8988T (cell line): ENCODE data around the gene RALGPS1.
"Not testable (repeated sequence)": the region's sequence is repeated elsewhere in the genome, so short reads cannot be mapped to it uniquely, and the experiment has no call there.

Experiments
- DNase-seq: peaks from one replicate; pipeline ENCODE4 v3.0.0; 2011

The RALGPS1 gene

DNA sequence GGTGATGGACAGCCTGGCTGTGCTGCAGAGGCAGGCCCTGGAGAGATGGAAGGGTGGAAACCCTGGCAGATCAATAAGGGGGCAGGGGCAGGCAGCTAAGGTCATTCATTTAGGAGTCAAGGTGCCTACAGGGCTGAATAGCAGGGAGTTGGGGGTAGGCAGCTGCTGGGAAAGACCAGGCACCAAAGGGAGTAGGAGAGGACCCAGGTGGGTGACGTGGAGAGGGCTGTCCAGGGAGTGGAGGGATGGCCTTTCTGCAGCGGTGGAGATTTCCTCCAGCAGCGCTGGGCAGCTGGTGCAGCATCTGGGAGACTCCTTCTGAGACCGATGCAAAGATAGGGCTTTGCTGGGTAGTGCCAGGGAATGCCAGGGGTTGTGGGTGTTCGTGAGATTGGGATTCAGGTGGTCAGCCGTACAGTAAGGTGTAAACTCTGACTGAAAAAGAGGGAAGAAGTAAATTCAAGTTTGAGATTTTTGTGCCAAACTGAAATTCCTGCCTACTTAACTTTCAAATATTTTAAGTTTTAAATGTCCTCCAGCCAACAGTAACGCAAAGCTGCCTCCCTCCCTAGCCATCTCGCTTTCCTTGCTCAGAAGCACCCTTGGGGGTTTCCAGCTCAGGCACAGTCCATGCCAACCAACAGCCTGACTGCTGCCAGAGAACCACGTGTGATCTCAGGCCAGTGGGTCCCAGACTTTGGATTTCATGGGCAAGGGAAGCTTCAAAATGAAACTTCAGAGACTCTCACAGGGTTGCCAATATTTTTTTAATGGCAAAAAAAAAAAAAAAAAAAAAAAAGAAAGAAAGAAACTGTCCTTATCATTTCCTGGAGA is 226.5 kb downstream of the RALGPS1 start:
- no peak for DNase-seq

DNA sequence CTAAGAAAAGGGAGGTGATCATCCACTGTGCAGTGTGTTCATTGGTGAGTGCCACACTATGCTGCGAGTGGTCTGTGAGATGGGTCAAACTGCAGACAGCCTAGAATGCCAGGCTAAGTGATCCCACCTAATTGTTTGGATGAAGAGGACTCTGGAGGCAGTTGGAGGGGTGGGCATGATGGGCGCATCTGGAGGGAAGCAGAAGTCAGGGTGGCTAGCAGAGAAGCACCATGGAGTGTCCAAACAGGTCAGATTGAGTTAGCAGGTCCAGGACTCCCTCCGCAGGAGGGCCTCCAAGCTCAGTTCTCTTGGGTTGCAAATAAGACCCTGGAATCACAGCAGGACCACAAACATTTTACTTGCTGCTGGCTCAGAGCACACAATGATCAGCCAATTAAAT is 227.7 kb downstream of the RALGPS1 start:
- DNase-seq: no peak

DNA sequence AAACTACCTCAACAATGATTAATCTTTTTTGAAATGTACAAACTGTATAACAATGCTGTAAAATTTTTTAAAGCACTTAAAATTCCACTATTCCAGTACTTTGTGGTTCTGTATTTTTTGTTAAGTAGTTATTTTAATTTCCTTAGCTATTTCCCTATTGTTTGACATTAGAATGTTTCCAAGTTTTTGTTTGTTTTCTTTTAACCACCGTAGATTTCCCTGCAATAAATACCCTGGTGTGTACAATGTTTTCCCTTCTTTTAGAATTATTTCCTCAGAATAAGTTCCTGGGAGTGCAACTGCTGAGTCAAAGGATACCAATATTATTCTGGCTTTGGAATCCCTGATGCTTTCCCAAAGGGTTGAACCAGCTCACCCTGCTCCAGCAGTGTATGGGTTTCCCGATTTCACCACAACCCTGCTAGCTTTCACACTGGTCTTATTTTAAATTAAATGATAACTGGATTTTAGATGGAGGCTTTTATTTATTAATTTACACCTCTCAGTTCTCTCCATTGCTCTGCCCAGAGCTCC is 228.4 kb downstream of the RALGPS1 start:
- no peak for DNase-seq

DNA sequence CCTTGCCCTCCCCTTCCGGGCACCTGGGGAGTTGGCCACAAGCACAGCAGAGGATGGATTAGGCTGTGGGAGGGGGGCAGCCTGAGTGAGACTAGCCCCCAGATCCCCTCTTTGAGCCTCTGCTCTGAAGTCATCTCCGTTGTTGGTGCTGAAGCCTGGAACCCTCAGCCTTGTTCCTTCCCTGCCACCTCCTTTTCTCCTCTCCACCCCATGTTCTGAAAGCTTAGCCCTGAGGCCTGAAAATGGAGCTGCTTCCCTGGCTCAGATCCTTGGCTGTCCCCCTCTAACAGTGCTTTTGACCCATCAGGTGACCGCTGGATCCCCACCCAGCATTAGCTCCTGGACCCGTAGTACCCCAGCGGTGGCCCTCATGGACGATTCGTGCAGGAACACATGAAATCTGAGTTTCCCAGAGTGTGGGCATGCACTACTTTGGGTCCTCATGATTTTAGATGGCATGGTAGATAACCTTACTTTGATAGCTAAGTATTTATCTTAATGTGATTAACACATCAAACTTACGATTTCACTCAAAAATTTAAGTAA is 229.4 kb downstream of the RALGPS1 start:
- DNase-seq: no peak

DNA sequence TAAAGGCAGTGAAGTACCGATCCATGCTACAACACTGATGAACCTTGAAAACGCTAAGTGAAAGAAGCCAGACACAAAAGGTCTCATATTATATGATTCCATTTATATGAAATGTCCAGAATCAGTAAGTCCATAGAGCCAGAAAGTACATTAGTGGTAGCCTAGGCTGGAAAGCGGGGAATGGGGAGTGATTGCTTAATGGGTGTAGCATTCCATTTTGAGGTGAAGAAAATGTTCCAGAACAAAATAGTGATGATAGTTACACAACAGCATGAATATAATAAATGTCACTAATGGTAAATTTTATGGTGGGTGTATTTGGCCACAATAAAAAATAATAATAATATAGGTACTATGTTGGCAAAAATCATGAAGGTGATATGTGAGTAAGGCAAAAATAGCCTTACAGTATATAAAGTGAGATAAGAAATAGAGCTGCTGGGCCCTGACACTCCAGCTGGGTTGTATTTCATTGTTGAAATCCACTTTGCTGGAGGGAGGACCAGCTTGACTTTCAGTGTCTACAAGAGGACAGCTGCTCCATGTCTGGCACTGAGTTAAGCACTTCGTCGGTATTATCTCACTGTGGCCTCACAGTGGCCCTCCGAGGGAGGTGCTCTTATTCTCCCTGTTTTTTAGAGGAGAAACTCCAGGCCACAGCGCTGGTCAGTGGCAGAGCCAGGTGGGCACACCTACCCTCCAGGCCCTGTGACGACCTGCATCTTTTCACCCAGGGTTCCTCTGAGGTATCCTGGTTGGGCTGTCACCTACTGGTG is 230.3 kb downstream of the RALGPS1 start:
- no peak for DNase-seq

DNA sequence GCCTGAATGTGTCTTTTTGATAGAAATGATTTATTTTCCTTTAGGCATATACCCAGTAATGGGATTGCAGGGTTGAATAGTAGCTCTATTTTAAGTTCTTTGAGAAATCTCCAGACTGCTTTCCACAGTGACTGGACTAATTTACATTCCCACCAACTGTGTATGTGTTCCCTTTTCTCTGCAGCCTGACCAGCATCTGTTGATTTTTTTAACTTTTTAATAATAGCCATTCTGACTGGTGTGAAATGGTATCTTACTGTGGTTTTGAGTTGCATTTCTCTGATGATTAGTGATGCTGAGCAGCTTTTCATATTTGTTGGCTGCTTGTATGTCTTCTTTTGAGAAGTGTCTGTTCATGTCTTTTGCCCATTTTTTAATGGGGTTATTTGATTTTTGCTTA is 232.3 kb downstream of the RALGPS1 start:
- not testable (repeated sequence) for DNase-seq

DNA sequence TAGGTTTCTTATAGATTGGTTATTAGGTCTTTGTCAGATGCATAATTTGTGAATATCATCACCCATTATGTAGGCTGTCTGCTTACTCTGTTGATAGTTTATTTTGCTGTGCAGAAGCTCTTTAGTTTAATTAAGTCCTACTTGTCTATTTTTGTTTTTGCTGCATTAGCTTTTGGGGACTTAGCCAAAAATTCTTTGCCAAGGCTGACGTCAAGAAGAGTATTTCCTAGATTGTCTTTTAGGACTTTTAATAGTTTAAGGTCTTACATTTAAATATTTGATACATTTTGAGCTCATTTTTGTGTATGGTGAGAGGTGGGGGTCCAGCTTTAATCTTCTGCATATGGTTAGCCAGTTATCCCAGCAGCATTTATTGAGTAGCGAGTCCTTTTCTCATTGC is 232.7 kb downstream of the RALGPS1 start:
- no peak for DNase-seq

DNA sequence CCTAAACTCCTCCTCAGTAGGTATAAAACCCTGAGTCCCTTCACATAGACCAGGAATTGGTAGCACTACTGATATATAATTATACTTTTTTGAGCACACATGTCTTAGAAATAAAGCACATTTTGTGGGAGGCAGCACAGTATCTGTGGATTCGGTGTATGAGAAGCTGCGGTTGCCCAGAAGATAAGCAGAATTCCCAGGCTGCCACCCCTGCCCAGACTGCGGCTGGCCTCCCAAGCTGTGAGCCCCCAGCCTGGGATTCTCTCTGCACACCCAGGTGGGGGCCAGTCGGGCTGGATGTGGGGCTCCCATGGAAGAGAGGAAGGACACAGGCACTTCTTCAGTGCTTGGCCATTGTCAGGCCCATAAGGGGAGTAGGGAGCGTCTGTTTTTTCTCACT is 233.4 kb downstream of the RALGPS1 start:
- no peak for DNase-seq

DNA sequence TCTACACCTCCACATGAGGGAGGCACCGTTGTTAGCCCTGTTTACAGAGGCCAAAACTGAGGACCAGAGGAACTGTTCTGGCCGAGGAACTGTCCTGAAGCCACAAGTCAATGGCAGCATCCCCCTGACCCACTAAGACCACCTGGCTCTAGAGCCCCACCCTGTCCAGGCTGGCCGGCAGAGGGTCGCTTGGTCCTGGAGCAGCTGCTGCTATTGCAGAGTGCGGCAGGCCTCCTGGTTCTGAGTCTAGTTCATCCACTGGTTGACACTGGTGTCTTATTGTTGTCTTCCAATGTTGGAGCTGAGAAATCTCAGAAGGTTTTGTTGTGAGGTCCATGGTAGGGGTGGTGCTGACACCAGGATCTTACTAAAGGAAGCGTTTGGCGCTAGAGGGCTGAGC is 234.4 kb downstream of the RALGPS1 start:
- DNase-seq: no peak

DNA sequence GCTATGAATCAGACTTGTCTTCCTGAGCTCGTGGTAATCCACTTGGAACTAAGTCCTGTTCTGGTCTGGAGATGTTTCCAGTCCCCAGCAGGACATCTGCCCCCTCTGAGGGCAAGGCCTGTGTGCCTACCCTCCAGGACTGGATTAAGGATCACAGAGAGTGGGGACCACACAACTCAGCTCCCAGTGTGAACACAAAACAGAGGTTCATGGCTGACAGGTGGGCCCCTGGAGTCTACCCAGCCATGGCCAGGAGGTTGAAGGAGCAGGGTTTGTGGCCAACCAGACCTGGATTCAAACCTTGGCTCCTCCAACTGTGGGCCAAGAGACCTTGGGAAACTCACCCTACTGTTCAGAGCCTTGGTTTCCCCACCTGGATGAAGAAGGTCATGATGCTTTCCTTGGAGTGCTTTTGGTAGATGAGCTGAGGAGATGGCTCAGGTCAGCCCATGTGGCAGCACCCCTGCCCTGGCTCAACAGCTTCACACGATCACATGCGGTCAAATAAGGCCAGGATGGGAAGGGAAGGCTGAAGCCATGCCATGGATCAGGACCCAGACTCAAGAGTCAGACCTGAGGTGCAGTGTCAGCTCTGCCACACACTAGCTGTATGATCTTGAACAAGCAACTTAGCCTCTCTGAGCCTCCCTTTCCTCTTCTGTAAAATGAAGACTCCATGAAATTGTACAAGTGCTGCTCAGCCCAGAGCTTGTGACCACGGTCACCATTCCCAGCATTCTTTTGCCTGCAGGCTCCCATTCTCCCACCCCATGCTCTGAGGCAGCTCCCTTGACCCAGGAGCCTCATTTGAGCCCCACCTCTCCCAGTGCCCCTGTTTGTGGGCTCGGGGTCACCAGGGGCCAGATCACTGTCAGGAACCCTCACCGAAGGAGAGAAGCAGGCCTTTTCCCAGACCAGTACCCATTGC is 235.1 kb downstream of the RALGPS1 start:
- DNase-seq: no peak

DNA sequence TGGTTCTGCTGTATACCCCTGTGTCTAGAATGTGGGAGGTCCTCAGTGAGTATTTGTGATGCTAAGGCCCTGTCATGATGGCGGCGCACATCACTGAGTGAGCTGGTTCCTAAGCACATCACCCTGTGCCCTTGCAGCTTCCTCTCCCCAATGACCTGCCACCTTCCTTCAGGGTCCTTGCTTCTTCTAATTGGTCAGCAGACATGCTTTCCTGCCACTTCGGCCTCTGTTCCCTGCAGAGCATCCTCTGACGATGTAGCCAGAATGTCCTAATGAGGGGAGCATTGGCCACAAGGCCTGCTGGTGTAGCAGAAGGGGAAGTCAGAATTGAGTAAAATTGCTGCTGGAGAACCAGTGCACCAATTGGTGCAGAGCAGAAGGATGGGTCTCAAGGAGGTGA is 238.9 kb downstream of the RALGPS1 start:
- no peak for DNase-seq

DNA sequence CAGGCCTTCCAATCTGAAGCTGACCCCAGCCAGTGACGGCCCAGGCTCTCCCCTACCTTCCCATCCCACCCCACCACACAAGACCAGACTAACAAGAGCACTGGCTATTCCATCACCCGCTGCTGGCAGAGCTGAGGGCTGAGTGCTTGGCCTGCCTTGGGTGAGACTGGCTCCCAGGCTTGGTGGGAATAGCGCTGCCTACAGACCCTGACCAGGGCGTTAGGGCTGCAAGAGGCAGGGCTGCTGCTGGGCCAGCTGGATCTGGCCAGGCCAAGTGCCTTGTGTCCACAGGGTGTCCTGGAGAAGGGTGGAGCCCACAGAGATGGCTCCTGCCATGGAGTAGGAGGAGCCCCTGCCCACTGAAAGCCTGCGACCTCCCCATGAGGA is 239.4 kb downstream of the RALGPS1 start:
- no peak for DNase-seq

DNA sequence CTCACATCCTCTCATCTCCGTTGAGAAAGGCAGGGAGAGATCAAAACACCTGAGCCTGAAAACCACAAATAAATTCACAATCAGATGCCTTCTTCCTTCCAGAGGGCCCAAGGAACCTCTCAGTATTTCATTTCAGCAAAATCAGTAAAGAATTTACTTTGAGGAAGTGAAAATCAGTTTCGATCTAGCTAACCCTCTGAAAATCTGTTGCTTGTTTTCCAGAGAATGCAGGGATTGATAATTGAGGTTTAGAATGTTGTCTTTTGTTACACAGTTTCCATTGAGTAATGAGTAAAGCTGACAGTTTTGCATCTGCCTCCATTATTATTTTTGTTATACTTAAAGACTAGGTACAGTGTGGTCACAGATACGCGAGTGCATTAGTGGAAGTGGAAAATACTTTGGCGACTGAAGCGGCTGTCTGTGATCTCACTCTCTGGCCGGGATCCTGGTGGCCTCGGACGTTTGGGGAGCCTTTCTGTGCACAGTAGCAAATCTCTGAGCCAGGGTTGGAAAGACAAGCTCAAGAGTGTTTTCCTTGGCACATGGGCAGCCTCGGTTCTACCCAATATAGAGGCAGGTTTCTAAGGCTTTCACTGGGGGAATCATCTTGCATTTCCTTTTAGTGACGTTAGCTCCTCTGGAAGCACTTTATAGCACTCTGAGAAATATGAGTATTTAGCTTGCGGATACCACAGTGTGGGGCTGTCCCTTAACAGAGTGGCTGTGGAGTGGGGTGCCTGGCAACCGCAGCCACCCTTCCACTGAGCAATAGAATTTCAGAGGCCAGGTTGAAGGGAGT is 240.0 kb downstream of the RALGPS1 start:
- DNase-seq: no peak

DNA sequence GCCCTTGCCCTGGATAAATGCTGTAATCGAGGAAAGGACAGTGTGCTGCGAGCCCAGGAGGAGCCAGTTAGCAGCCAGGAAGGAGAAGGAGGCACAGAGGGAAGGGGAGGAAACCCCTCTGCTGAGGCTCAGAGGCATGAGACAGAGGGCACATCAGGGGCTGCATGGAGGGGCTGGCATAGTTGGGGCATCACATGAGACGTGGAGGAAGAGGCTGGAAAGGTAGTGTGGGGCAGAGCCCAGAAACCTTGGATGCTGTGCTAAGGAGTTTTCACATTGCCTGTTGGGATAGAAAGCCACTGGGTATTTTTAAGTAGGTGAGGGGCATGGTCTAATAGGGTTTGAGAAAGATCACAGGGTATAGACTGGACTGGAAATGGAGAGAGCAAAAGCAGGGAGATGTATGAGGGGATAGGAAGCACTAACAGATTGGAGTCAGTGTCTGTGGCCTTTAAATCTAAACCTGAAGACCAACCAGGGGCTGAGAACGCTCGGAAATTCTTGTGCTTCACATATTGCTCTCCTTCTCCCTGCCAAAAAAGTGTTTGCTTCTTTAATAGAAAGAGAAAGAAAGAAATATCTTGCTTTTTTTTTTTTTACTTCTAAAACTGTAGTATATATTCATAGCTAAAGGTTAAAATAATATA is 240.9 kb downstream of the RALGPS1 start:
- DNase-seq: no peak

DNA sequence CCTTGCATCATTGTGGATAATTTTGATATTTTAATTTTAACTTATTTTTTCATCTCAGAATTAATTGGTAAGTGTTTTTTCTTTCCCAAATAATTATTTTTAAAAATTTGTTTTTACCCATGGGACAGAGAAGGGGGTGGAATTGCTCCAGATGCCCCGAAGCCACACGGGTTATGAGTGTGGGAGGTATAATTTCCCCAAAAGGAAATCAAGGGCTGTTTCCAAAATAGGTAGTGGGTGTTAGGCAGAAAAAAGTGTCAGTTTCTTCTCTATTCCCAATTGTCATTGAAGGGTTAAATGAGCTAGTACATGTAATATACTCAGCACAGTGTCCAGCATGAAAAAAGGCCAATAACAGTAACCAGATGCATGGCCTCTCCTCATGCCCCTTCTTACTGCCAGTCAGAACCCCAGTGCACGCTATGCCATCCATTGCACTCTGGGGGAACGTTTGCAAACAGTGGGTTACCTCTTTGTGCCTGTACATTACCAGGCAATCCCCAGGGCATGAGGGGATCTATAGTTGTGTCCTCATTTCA is 244.3 kb downstream of the RALGPS1 start:
- DNase-seq: no peak

DNA sequence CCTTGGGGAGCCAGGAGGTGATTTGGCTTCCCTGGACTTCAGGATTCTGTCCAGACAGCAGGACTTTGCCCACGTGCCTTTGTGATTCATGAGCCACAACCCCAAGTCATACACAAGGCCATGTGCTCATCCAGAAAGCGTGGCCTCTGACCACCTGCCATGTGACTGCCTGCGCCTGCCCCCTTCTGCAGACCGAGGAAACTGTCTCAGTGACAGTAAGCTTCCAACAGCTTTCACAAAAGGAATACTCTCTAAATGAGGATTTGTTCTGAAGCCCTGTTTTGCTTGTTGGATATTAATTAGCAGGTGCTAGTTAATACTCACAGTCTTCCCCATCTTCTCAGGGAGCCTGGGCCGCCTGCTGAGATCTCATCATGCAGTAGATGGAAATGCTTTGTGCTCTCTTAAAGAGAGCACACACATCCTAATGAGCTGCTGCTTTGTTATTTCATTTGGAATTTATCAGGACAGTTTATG is 244.8 kb downstream of the RALGPS1 start:
- no peak for DNase-seq

DNA sequence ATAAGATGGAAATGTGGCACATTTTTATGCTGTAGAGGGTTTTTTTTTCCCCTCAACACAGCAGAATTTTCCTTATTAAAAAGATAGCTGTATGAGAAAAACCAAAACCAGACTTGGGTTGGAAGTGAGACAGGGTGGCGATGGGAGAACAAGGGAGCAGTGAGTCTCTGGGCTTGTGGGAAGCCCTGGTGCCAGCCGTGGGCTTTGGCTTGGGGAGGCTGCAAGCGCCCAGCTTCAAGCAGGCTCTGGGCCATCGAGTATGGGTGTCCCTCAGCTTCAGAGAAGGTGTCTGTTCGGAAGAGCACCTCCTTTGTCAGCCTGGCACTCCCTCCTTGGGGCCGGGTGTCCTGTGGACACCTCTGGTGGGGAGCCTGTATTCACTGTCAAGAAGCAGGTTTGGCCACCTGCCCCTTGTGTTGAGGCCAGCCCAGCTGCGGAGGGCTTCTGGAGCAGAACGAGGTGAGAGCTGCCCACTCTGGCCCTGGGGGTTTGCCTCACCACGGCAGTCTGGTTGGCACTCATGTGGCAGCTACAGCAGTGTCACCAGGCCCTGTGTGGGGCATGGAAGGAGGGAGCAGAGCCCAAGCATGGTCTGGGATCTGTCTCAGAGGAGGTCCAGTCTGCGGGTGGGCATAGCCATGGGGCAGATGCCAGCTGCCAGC is 245.5 kb downstream of the RALGPS1 start:
- no peak for DNase-seq

DNA sequence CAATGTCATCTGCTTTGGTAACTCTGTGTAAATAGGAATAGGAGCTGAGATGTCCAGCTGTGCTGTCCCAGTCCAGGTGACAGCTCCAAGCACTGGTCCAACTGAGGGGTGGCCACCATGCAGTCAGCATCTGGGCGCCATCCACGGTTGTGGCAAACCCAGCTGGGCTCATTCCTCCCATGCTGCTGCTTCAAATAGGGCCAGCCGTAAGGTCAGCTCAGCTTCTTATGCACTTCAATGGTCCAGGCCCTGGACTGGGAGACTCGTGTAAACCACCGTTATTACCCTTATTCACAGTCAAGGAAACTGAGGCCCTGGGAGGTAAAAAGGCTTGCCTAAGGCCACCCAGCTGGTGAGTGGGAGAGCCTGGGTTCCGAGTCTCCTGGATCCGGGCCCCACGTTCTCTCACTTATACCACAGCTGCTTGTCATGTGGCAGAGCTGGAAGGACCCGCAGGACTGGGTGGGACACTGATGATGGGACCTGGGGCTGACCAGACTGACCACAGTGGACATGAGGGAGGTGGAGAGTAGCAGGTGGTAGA is 246.6 kb downstream of the RALGPS1 start:
- DNase-seq: no peak

DNA sequence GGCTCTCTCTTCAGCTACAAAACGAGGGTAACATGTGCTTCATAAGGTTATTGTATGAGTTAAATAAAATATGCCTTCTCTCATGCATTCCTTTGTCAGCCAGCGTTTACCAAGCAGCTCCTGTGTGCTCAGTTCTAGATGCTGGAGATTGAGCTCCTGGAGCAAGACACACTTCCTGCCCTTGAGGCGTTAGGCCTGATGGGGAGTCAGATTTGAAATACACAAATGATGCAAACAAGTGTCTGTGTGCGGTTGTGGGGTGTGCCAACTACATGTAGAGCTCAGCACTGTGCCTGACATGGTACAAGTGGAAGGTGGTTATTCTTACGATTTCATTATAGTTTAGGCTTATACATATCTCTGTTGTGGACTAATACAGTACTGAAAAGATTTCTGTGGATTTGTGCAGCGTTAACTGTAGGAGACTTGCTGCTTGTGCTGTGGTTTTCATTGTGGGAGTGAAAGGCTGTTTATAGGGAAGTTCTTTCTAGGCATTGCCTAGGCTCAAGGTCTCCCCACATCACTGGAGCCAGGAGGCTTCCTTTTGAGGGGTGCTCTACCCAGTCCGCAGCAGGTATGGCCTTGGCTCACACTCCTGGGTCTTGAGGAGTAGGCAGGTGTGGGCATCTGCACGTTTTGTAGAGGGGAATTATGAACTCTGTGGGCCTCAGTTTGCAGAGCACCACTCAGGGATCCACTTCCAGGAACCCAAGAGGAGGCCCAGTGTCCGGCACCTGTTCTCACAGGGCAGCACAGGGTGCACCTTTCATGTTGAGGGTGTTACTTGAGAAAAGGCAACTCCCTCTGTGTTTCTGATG is 247.7 kb downstream of the RALGPS1 start:
- no peak for DNase-seq
